Duodenal mucosa (tissue), 2 donors: ENCODE measurements around the gene AADACL4.

Experiments used
- H3K27ac ChIP-seq: one replicate; pipeline ENCODE4 v1.7.0; 2013; ENCODE audit warnings: low read depth, low read length
- H3K27me3 ChIP-seq, 2 donors: one replicate each; pipeline ENCODE4 v1.7.0; 2013; ENCODE audit warnings: low read length in 2 of 2, control low read depth in 1 of 2; ENCODE audit not compliant: insufficient read depth in 2 of 2, control insufficient read depth in 1 of 2
- H3K36me3 ChIP-seq, 2 donors: one replicate each; pipeline ENCODE4 v1.7.0; 2013; ENCODE audit warnings: low read length in 2 of 2, control low read depth in 1 of 2; ENCODE audit not compliant: insufficient read depth in 2 of 2, control insufficient read depth in 1 of 2
- H3K4me1 ChIP-seq, 2 donors: one replicate each; pipeline ENCODE4 v1.7.0; 2013; ENCODE audit warnings: low read length in 2 of 2, control low read depth in 1 of 2; ENCODE audit not compliant: insufficient read depth in 2 of 2, control insufficient read depth in 1 of 2
- H3K4me3 ChIP-seq, 2 donors: one replicate each; pipeline ENCODE4 v1.7.0; 2013; ENCODE audit warnings: low read length in 2 of 2, low read depth in 1 of 2
- H3K9ac ChIP-seq, 2 donors: one replicate each; pipeline ENCODE4 v1.7.0; 2013; ENCODE audit warnings: low read length in 2 of 2, low read depth in 1 of 2
- H3K9me3 ChIP-seq, 2 donors: one replicate each; pipeline ENCODE4 v1.7.0; 2013; ENCODE audit warnings: low read length in 2 of 2, control low read depth in 1 of 2; ENCODE audit not compliant: control insufficient read depth in 1 of 2

Gene AADACL4

GRCh38 chr1:12617901-12618660 is 25.8 kb upstream of the AADACL4 start, which contains the start of gene DHRS3:
DHRS3 (minus strand) TSS chr1:12618210; CDS start chr1:12617348, 862 bp downstream.
- peaks cover 30 to 45% of the 10 kb centered on the region in 2 donors for H3K4me1 ChIP-seq
- peak within 1 kb of the TSS; percentile 92 for H3K27ac ChIP-seq
- peaks cover 0 to 5% of the 10 kb centered on the region in 2 donors for H3K36me3 ChIP-seq
- peak within 1 kb of the TSS; percentile 84 to 91 for H3K9ac ChIP-seq
- H3K27me3 ChIP-seq = no peaks in the 10 kb centered on the region
- no peaks in the 10 kb centered on the region for H3K9me3 ChIP-seq
- peak within 1 kb of the TSS; percentile 66 to 87 for H3K4me3 ChIP-seq

- no peaks in the 10 kb centered on the region for H3K27me3 ChIP-seq
- peak overlapping the region; percentile 71 to 77 for H3K9ac ChIP-seq
- peaks cover 0 to under 1% of the 10 kb centered on the region in 2 donors for H3K36me3 ChIP-seq
- H3K9me3 ChIP-seq = no peaks in the 10 kb centered on the region
- peak overlapping the region; percentile 66 to 87 for H3K4me3 ChIP-seq
- H3K27ac ChIP-seq = peak overlapping the region; percentile 92
- H3K4me1 ChIP-seq = peaks cover 29 to 42% of the 10 kb centered on the region in 2 donors
Observed at GRCh38 chr1:12618661-12618964, 25.3 kb upstream of the AADACL4 start.

- Histone ChIP-seq H3K9ac (peak overlapping the region; percentile 71 to 77), H3K27me3 (no peaks in the 10 kb centered on the region), H3K36me3 (no peaks in the 10 kb centered on the region), H3K4me1 (peaks cover 25 to 37% of the 10 kb centered on the region in 2 donors), H3K4me3 (peak overlapping the region; percentile 66 to 87), H3K9me3 (no peaks in the 10 kb centered on the region), H3K27ac (peak overlapping the region; percentile 92)
Observed at GRCh38 chr1:12618965-12619791, 24.7 kb upstream of the AADACL4 start.

GRCh38 chr1:12619792-12620487 is 23.9 kb upstream of the AADACL4 start:
- peak overlapping the region; percentile 66 to 87 for H3K4me3 ChIP-seq
- no peaks in the 10 kb centered on the region for H3K27me3 ChIP-seq
- H3K36me3 ChIP-seq = no peaks in the 10 kb centered on the region
- peaks cover 17 to 32% of the 10 kb centered on the region in 2 donors for H3K4me1 ChIP-seq
- peak overlapping the region; percentile 92 for H3K27ac ChIP-seq
- H3K9me3 ChIP-seq = no peaks in the 10 kb centered on the region
- peak overlapping the region; percentile 71 to 77 for H3K9ac ChIP-seq

- no peak overlapping the region for H3K4me3 ChIP-seq
- peaks cover 14 to 29% of the 10 kb centered on the region in 2 donors for H3K4me1 ChIP-seq
- H3K27me3 ChIP-seq = no peaks in the 10 kb centered on the region
- no peak overlapping the region for H3K9ac ChIP-seq
- H3K27ac ChIP-seq = no peak overlapping the region
- no peaks in the 10 kb centered on the region for H3K9me3 ChIP-seq
- no peaks in the 10 kb centered on the region for H3K36me3 ChIP-seq
Observed at GRCh38 chr1:12620488-12620865, 23.4 kb upstream of the AADACL4 start.

GRCh38 chr1:12620931-12621330 is 23.0 kb upstream of the AADACL4 start:
- no peaks in the 10 kb centered on the region for H3K27me3 ChIP-seq
- no peak overlapping the region for H3K4me3 ChIP-seq
- H3K27ac ChIP-seq = no peak overlapping the region
- H3K9me3 ChIP-seq = no peaks in the 10 kb centered on the region
- H3K9ac ChIP-seq = no peak overlapping the region
- peaks cover 14 to 26% of the 10 kb centered on the region in 2 donors for H3K4me1 ChIP-seq
- no peaks in the 10 kb centered on the region for H3K36me3 ChIP-seq

GRCh38 chr1:12621346-12622335 is 22.2 kb upstream of the AADACL4 start:
- Histone ChIP-seq H3K36me3 (no peaks in the 10 kb centered on the region), H3K4me1 (peaks cover 14 to 26% of the 10 kb centered on the region in 2 donors), H3K4me3 (no peak overlapping the region), H3K27me3 (no peaks in the 10 kb centered on the region), H3K9me3 (no peaks in the 10 kb centered on the region), H3K9ac (no peak overlapping the region), H3K27ac (no peak overlapping the region)

- Histone ChIP-seq H3K27me3 (no peaks in the 10 kb centered on the region), H3K9me3 (no peaks in the 10 kb centered on the region), H3K4me1 (peaks cover 14 to 26% of the 10 kb centered on the region in 2 donors), H3K9ac (no peak overlapping the region), H3K4me3 (no peak overlapping the region), H3K27ac (no peak overlapping the region), H3K36me3 (no peaks in the 10 kb centered on the region)
Observed at GRCh38 chr1:12622506-12622905, 21.4 kb upstream of the AADACL4 start.

- no peak overlapping the region for H3K9ac ChIP-seq
- no peak overlapping the region for H3K27ac ChIP-seq
- peaks cover 3 to 7% of the 10 kb centered on the region in 2 donors for H3K4me1 ChIP-seq
- no peaks in the 10 kb centered on the region for H3K27me3 ChIP-seq
- H3K4me3 ChIP-seq = no peak overlapping the region
- H3K9me3 ChIP-seq = no peaks in the 10 kb centered on the region
- no peaks in the 10 kb centered on the region for H3K36me3 ChIP-seq
Observed at GRCh38 chr1:12625276-12625675, 18.6 kb upstream of the AADACL4 start.
